PC-3 (cell line): Measurements from ENCODE around the gene TSPAN4.

Experiments used
- CTCF ChIP-seq: fragments of 300-600 bp; sonication (generic); conservative IDR thresholded peaks from 2 replicates; pipeline ENCODE4 v1.5.1; 2017; ENCODE audit warnings: antibody characterized with exemption, low read depth, mild to moderate bottlenecking, low read length
- EZH2 ChIP-seq: fragments of 300-600 bp; sonication (generic); IDR thresholded peaks from one replicate; pipeline ENCODE4 v1.6.1; 2017; ENCODE audit warnings: antibody characterized with exemption, mild to moderate bottlenecking, low read length; ENCODE audit not compliant: unreplicated experiment

GRCh38 chr11:870418-870817 lies 27.8 kb downstream of the TSPAN4 start:
- TF ChIP-seq CTCF (no peak), EZH2 (no peak)
